ENCODE data around the gene MTOR.
"Not testable (repeated sequence)": the region's sequence is repeated elsewhere in the genome, so short reads cannot be mapped to it uniquely, and the experiment has no call there.

MTOR gene
- 191 to 231 (median 215) reads per million in 4 experiments for total RNA-seq

DNA sequence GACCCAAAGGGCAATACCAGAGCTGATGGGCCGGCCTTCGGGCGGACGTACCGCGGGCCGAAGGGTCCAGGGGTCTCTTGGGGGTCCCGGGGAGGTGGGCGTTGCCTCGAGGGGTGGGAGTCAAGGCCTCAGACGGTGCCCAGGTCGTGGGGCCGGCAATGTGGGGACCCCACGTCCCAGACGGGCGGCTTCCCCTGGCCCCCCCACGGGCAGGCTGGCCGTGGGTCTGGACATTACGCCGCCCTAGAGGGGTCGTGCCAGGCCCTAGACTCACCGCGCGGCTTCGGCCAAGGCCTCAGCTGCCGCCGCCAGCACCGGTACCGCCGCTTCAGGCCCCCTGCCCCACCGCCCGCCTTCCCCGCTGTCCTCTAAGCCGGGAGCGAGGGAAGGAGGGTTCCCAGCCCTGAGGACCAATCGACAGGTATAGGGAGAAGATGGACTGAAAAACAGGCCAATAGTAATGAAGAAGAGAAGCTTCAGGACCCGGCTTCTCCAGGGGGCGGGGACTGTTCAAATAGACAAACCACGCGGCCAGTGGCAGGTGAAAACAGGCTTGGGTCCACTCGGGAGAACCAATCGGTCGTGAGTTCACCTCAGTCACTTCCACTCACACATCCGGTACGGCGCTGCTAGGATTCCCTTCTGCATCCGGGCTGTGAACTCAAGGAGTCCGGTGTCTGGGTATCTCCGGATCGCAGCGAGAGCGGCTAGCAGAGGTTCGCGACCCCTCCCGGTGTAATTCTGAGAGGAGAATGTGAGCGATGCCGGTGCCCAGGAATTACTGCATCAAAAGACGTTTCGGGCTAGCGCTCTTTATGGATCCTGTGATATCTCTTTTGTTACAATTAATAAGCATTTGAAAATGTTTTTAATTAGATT lies at the start of gene MTOR:
TSS of gene MTOR (minus strand) at position 381 of the 879 bp plus-strand sequence. CDS start 3,142 bp downstream, outside the sequence.
- peak; percentile 95 for DNase-seq

DNA sequence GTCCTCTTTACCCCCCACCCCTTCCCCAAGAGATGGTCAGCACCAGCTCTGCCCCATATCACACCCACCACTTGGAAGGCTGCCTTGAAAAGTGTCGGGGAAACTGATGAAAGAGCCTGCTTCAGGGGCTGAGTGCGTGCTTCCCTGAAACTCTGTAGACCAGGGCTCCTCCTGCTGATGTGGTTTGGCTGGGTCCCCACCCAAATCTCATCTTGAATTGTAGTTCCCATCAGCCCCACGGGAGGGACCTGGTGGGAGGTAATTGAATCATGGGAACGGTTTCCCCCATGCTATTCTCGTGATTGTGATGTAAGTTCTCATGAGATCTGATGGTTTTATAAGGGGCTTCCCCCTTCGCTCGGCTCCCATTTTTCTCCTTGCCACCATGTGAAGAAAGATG lies 47.0 kb upstream of the MTOR start:
- DNase-seq, result no peak

DNA sequence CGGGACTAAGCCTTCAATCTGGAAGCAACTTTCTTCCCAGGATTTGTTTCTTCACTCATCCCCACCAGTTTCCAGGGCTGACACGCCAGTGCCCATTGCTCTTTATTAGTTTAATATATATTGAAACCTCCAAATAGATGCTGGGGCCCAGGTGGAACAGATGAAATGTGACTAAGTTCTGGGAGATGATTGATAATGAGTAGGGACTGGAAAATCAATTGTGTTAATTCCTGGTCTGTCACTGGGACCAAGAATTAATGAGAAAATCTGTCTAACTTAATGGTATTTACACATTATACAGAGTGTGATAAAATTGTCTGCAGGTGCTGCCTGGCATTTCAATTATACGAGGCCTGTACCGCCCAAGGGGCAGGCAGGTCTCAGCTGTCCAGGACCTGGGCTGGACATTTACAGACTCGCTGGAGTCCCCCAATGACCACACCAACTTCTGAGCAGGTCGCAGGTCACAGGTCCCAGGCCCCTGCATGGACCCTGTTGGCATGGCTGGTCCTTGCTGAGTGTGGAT lies 46.4 kb upstream of the MTOR start:
- DNase-seq, result no peak

DNA sequence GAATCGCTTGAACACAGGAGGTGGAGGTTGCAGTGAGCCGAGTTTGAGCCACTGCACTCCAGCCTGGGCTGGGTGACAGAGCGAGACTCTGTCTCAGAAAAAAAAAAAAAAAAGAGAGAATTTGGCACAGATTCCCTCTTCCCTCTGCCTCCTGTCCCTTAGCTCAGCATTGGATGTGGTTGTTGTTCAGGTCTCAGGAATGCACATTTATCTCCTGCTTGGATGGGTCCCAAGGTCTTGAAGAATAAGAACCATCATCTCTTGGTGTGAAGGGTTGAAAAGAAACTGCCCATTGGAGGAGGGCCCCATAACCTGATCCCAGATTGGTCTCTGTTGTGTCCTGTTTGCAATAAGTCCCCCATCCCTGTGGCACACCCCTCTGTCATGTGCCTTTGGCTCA lies 45.5 kb upstream of the MTOR start:
- DNase-seq, result no peak

DNA sequence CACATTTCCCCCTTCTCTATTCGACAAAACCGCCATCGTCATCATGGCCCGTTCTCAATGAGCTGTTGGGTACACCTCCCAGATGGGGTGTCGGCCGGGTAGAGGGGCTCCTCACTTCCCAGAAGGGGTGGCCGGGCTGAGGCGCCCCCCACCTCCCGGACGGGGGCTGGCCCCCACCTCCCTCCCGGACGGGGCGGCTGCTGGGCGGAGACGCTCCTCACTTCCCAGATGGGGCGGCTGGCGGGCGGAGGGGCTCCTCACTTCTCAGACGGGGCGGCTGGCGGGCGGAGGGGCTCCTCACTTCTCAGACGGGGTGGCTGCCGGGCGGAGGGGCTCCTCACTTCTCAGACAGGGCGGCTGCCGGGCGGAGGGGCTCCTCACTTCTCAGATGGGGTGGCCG lies 43.2 kb upstream of the MTOR start:
- DNase-seq, result not testable (repeated sequence)

DNA sequence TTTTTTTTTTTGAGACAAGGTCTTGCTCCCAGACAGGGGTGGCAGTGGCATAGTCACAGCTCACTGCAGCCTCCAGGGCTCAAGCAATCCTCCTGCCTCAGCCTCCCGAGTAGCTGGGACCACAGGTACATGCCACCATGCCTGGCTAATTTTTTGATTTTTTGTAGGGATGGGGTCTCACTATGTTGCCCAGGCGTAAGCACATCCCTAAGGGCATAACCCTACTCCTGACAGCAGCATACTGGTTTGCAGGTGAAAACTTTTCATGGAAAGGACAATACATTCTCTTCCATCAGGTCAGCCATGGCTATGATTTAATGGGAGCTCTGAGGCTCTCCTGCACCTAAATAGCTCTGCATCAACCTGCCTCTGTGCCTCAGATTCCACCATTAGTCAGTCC lies 40.0 kb upstream of the MTOR start:
- no peak for DNase-seq

DNA sequence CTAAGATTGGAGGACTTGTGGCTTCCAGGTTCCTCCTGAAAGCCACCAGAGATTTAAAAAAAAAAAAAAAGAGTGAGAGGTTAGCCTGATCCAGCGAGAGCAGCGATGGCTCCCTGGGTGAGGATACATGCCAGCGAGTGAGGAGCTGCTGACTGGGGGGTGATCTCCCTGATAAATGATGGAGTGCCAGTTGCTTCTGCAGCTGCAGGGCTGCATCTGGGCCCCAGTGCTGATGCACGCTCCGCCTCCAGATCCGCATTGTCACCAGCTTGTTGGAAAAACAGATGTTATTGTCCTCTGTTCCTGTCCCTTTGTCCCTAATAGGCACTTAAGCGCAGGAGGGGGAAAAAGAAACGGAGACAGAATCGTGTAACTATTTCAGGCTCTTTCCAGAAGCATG lies 39.2 kb upstream of the MTOR start:
- no peak for DNase-seq

DNA sequence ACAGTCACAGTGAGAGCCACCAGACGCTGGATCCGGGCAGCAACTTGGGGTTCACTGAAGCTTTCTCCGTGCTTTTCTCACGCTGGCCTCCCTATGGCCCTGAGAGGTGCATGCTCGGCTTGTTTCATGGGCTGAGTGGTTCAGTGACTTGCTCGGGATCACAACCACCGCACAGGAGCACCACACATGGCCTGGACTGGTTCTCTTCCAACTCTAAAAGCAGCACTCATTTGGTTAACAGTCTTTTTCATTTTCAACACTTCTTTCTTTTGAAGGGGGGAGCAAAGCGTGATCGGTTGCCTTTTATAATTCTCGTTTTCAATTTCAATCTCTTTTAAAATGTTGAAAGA lies 36.8 kb upstream of the MTOR start:
- DNase-seq, result no peak

DNA sequence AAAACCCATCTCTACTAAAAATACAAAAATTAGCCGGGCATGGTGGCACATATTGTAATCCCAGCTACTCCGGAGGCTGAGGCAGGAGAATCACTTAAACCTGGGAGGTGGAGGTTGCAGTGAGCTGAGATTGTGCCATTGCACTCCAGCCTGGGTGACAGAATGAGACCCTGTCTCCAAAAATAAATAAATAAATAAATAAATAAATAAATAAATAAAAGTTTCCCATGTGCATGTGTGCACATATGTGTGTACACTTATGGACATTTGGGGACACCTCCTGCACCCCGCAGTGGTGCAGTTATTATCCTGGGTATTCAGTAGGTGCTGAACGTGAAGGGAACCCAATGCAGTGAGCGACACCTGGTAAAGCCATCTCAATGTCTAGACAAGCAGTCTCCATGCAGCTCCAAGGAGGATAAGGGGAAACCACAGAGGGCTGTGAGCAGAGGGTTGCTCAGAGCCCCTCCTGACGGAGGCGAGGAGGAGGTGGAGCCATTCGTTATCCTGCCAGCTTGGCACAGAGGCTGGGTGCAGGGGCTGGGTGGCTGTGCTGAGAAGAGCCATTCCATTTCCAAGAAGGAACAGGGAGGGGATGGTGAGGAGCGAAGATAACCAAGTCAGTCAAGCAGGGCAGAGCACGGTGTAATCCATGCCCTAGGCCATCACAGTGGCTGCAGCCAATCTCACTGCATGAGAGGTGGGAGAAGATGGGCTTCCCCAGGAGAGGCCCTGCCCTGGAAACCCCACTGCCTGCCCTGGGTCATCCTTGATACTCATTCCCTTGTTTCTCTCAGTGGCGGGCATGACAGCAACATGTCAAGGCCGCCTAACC lies 36.3 kb upstream of the MTOR start:
- DNase-seq, result no peak

DNA sequence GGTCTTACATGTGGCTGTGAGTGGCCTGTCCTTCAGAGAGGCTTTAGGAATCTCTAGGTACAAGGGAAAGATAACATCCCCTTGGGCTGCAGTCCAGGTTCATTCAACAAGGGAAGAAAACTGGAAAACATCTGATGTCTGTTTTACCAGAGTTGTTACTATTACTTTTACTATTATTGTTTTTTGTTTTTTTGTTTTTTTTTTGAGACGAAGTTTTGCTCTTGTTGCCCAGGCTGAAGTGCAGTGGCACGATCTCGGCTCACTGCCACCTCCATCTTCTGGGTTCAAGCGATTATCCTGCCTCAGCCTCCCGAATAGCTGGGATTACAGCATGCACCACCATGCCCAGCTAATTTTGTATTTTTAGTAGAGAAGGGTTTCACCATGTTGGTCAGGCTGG lies 35.4 kb upstream of the MTOR start:
- DNase-seq, result not testable (repeated sequence)

DNA sequence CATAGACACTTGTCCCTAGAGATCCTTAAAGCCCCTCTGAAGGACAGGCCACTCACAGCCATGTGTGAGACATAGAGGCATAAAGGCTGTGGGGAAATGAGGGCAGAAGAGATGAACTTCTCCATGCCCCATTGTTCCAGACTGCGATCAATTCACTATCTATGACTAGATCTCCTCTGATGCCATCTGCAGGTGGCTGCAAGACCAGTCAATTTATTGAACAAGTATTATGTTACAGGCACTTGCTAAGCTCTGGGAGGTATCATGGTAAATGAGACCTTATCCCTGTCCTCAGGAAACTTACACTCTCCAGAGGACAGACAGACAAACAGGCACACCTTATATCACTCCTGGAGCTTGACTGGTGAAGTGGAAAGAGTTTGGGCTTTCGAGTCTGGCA lies 33.6 kb upstream of the MTOR start:
- no peak for DNase-seq

DNA sequence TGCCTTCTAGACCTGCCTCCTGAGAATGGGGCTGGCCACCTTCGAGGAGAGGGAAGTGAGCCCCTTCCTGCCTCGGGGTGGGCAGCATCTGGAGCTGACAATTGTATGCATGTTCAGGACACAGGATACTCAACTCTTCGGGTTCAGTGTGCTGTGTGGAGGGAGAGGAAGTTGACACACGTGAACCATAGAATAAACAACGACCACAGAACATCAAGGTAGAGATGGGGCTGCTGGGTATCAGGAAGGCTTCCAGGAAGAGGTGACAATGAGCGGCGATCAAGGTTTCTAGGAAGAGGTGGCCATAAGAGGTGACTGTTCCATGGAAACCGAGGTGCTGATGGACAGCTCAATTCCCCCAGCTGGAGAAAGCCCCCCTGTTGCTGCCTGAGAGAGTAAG lies 32.6 kb upstream of the MTOR start:
- DNase-seq, result no peak

DNA sequence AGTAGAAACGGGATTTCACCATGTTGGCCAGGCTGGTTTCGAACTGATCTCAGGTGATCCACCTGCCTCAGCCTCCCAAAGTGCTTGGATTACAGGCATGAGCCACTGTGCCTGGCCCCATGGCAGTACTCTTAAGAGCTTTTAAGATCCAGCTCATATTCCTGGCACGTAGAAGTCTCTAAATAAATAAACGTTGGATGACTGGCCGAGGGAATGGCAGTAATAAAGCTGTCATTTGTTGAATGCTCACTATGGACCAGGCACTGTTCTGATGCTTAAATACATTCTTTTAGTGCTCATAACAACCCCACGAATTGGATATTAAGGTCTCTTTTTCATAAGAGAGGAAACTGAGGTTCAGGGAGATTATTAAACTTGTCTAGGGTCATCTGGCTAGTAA lies 31.5 kb upstream of the MTOR start:
- DNase-seq, result no peak

DNA sequence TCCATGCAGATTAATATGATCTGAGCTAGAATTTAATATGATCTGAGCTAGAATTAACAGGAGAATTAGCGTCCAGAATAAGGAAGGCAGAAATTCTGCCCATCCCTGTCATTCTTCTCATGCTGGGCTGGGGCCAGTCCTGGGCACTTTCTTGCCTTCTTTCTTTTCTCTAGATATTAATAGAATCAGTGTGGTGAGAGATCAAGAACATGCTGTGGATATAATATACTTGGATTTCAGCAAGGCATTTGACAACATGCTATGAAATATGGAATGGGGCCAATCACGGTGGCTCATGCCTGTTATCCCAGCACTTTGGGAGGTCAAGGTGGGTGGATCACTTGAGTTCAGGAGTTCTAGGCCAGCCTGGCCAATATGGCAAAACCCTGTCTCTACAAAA lies 28.7 kb upstream of the MTOR start:
- no peak for DNase-seq

DNA sequence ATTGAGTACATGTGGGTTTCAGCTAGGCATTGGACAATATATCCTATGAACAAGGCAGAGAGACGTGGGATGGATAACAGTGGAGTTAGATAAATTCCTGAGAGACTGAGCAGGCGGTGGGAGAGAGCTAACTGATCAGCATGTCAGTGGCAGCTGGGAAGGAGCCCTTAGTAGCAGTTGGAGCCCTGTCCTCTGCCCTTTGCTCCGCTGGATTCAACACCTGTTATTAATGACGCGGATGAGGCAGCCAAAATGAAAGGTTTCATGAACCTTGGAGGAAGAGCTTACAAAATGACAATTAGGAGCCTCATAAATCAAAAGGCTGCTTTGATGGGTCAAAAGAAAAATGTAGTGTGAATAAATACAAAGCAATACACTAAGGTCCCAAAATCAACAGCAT lies 26.7 kb upstream of the MTOR start:
- DNase-seq, result no peak

DNA sequence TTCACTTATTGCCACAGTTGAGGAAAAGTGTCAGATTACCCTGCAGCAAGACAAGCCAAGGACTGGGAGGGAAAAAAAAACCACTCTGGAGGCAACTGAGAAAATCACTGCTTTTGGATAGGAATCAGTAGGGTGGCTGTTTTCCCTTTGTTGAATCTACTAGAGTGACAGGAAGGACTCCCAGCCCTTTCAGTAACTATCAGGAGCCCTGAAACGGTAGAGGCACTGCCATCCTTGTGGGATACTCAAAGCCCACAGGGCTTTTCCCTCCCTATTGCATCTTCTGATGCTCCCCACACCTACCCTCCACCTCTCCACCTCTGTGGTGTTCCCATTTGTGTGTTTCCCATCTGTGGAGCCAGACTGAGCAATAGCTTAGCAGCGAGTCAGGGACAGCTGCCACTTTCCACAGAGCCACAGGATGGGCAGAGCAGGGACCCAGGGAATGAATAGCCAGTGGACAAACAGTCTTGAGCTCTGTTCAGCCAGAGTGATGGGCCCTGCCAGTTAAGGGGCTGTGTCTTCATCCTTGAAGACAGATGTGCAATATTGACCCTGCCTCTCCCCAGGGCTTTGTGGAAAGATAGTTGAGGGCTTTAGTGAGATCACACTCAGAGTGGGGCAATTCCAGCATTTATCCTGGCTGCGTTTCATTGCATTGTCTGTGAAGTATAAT lies 24.5 kb upstream of the MTOR start:
- DNase-seq, result no peak

DNA sequence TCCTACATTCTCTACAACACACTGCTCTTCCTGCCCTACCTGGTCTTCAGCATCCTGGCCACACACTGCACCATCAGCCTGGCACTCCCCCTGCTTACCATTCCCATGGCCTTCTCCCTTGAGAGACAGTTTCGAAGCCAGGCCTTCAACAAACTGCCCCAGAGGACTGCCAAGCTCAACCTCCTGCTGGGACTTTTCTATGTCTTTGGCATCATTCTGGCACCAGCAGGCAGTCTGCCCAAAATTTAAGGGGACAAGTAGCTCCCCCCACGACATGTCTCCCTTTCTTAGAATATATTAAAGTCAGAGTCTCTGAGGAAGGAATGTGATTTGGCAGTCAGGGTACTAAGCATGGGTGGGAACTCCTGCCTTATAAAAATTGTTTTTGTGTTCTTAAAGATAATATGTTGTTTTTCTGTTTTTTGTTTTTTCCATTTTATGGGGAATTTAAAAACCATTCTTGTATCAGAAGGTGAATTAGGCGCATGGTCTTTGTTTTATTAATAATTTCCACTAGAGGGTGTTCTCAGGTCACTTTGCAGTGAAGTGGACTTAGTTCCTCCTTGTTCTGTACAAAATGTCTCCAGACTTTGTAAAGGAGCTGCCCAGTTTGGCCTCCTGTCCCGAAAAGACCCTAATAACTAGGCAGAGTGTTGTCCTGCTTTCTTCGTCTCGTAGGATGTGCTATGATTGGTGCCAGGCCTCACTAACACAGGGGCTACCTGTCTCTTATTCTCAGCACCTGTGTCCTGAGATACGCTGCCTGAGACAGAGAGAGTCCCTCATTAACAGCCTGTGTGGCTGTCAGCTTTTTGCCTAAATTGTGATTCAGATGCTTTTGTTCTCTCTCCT lies 23.8 kb upstream of the MTOR start:
- no peak for DNase-seq

DNA sequence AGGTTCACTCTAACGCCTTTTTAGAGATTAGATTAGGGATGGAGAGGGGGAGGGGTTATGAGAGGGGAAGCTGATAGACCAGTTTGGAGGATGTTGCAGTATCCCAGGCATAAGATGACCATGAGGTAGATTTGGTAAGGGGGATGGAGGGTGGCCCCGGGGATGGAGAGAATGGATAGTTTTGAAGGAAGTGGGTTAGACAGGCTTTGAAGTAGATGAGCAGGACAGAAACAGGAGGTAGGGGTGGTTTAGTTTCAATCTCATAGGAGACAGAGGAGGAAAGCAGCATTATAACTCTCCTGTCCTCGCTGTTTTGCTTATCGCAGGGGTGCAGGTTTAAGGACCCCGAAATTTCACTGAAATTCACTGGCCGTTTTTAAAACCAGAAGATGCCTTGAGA lies 22.4 kb upstream of the MTOR start:
- DNase-seq, result no peak

DNA sequence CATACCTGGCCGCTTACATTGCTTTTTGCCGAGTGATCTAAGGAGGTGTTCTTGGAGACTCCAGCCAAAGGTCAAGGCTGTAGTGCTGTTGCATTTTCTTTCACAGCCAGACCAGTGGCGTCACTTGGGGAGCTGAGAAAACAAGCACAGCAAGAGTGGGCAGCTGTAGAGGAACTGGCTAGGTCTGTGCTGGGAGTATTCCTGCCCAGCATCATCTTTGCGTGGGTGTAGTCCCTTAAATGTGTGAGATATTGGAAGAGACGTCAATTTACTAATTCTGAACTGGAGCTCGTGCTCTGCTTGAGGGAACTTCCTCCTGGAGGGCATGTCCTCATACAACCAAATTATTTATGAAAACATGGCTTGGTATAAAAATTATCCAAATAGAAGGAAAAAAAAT lies 20.8 kb upstream of the MTOR start:
- no peak for DNase-seq

DNA sequence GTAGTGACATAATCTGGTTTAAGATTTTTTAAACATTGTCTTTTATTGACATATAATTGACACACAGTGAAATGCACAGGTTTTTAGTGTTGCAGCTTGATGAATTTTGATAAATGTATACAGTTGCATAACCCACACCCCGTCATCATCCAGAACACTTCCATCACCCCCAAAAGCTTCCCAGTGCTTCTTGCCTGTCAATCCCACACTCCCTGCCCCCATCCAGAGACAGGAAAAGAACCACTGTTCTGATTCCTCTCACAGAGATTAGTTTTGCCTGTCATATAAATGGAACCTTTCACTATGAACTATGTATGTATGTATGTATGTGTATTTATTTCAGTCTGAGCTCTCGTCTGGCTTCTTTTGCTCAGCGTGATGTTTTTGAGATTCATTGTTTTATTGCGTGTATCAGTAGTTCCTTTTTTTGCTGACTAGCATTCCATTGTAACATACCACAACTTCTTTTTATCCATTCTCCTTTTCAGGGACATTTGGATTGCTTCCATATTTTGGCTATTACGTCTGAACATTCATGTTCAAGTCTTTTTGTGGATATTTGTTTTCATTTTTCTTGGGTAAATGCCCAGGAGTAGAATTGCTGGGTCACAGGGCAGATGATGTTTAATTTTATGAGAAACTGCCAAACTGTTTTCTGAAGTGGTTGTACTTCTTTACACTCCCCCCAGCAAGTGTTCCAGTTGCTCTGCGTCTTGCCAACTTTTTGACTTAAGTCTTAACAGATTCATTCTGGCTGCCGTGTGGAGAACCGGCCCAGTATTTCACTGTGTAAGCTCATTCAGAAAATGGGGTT lies 19.4 kb upstream of the MTOR start:
- DNase-seq, result no peak

DNA sequence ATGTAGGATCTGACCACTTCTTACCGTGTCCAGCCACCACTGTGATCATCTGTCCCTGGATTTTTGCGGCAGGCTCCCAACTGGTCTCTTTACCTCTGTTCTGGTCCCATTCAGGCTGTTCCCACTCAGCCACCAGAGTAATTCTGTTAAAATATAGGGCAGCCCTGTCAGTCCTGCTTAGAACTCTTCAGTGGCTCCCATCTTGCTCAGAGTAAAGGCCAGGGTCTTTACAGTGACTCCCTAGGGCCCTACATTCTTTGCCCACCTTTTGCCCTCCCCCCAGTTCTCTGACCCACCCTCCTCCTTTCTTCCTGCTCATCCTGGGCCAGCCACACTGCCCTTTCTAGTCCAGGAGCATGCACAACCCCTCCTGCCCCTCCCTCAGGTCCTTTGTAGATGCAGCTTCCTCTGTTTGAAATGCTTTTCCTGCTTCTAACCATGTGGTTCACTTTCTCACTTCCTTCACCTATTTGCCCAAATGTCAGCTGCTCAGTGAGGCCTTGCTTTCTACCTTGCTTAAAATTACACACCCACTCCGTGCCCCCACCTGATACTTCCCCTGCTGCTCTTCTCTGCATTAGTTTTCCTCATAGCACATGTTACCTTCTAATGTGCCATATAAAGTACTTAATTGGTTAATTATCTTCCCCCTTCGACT lies 18.5 kb upstream of the MTOR start:
- DNase-seq, result no peak

All from effector CD8-positive, alpha-beta T cell (primary cell).